Right lobe of liver (tissue), 6 donors: Measurements from ENCODE around the gene KLF16. TPM values are rescaled to one million over a fixed set of nuclear protein-coding genes. Genes with fewer than 3 reads are reported as not detected.

Experiments
- ATAC-seq, 4 donors: fragments of 200-7000 bp; cut with Tn5 transposase; one replicate each; pipeline ENCODE4 v1.9.1; 2020; ENCODE audit warnings: mild to moderate bottlenecking in 4 of 4, moderate library complexity in 4 of 4
- DNase-seq, 3 donors: peaks; one replicate each; pipeline ENCODE4 v3.0.0-alpha.2; 2020
- H3K27ac ChIP-seq, 3 donors: fragments of 200-600 bp; one replicate each; pipeline ENCODE4 v1.8.0; 2022
- H3K27me3 ChIP-seq, 2 donors: fragments of 200-600 bp; one replicate each; pipeline ENCODE4 v1.8.0; 2022
- H3K36me3 ChIP-seq, 4 donors: fragments of 200-600 bp; sonication (generic) in 1 of 4; one replicate each; pipeline versions ENCODE4 v1.5.1 to v1.8.0; 2017 to 2022; ENCODE audit warnings: control low read depth in 1 of 4
- H3K4me1 ChIP-seq, 4 donors: fragments of 200-600 bp; sonication (generic) in 1 of 4; one replicate each; pipeline versions ENCODE4 v1.5.1 to v1.8.0; 2017 to 2022; ENCODE audit warnings: control low read depth in 1 of 4
- H3K4me3 ChIP-seq, 3 donors: fragments of 200-600 bp; one replicate each; pipeline ENCODE4 v1.8.0; 2022
- H3K9me3 ChIP-seq, 4 donors: fragments of 200-600 bp; sonication (generic) in 1 of 4; one replicate each; pipeline versions ENCODE4 v1.5.1 to v1.8.0; 2017 to 2022; ENCODE audit warnings: control low read depth in 1 of 4
- CTCF ChIP-seq, 4 donors: fragments of 200-600 bp in 3 of 4; fragments of 450-650 bp in 1 of 4; IDR thresholded peaks; one replicate each; pipeline versions ENCODE4 v1.5.1 to v1.8.0; 2016 to 2022; ENCODE audit warnings: antibody characterized with exemption in 4 of 4, mild to moderate bottlenecking in 2 of 4
- POLR2A ChIP-seq: fragments of 450-650 bp; IDR thresholded peaks from one replicate; pipeline ENCODE4 v1.6.1; 2017; ENCODE audit warnings: antibody characterized with exemption, mild to moderate bottlenecking
- WGBS: methylation state at CpG from one replicate; pipeline ENCODE4 v1.1.6; 2018; ENCODE audit warnings: low coverage, low lambda C conversion rate; ENCODE audit not compliant: insufficient coverage; ENCODE audit errors: missing lambda C conversion rate; 5-methylcytosine and 5-hydroxymethylcytosine counted together
- intact Hi-C, 2 donors: fragments of 100-400 bp; cut with DNase I; formaldehyde crosslinking; loops; one replicate each; pipeline versions ENCODE4 v1.11.2 to v1.14.1; 2022
- total RNA-seq, 6 experiments: library from RNA; depleted of rRNA in 2 of 6; stranded (reverse); fragments of >200 nt in 2 of 6; fragmentation: NEBNext Ultra II Directional in 3 of 6; extraction: Animal tissue kit (Norgen Biotek cat#: 25700) in 3 of 6; gene quantifications; one replicate each; pipeline versions ENCODE4 v1.1.0 to v1.2.4, GENCODE V29; 2016 to 2023
- donor health status: DM: no; HTN: yes; CAD: no.
- donor health status: DM: no; HTN: no; CAD: no.
- donor health status: DM: no; HTN: no; CAD: no.
- donor health status: DM: no; HTN: yes; CAD: no.
- donor health status: DM: no; HTN: yes; CAD: no.

The KLF16 gene
- total RNA-seq, 6 experiments from 2014 or later = 9.9 to 23.6 (median 10.8) TPM

DNA sequence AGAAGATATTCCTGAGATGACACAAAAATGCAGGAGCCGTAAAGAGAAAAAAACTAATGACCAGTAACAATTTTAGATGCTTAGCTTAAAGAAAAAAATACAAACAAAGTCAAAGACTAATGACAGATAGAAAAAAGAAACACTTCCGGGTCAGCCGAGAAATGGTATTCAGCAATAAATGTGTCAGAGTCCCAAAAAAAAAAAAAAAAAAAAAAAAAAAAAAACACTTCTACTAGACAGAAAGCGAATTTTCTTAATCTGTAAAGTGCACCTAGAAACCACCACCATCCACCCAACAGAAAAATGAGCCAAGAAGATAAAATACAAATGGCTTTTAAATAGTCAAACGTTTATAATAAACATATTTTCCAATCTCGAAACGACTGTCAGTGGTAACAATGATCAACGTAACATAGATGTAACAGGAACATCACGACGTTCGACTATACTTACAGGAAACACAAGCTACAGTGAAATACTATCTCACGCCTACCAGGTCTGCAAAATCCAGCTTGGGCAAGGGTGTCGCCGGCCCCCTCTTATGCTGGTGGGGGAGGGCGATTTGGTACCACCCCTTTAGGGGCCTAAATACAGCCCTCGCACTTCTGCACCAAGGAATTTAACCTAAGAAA, 11.3 kb upstream of the KLF16 start:
- intact Hi-C loops = no loop called here
- no peak for DNase-seq
- Histone ChIP-seq H3K4me3 (peak overlapping the region; percentile 85 to 99 (median 96)), H3K4me1 (peaks cover 0 to 53% (median 27%) of the 10 kb centered on the region in 4 donors), H3K27me3 (no peaks in the 10 kb centered on the region), H3K9me3 (no peaks in the 10 kb centered on the region), H3K27ac (peak overlapping the region; percentile 90 to 96 (median 92)), H3K36me3 (no peaks in the 10 kb centered on the region)
- ATAC-seq = no peak
- no peak for TF ChIP-seq POLR2A
- TF ChIP-seq CTCF (IDR thresholded peaks at IDR 0.05) = no peak
- WGBS = 0% methylated on average over 16 of the region's 16 CpGs

- H3K9me3 ChIP-seq = no peaks in the 10 kb centered on the region
- no peaks in the 10 kb centered on the region for H3K27me3 ChIP-seq
- DNase-seq (peak in 2 of 3 donors; percentile 61 to 76), ATAC-seq (peak; percentile 9 to 26 (median 18))
- 21% methylated on average over 15 of the region's 29 CpGs for WGBS
- no peak for TF ChIP-seq CTCF (IDR thresholded peaks at IDR 0.05)
- no peak for TF ChIP-seq POLR2A
- intact Hi-C loops = no loop called here
- peak overlapping the region; percentile 90 to 96 (median 92) for H3K27ac ChIP-seq
- H3K36me3 ChIP-seq = no peaks in the 10 kb centered on the region
- peak overlapping the region; percentile 85 to 99 (median 96) for H3K4me3 ChIP-seq
- H3K4me1 ChIP-seq = peaks cover 0 to 58% (median 27%) of the 10 kb centered on the region in 4 donors
Measured at GRCh38 chr19:1873524-1874473, 10.4 kb upstream of the KLF16 start.

GRCh38 chr19:1872807-1873523, 9.6 kb upstream of the KLF16 start:
- intact Hi-C loops = no loop called here
- 93% methylated on average over 3 of the region's 25 CpGs for WGBS

More at GRCh38 chr19:1872807-1873523, 9.6 kb upstream of the KLF16 start:
- H3K36me3 ChIP-seq = no peaks in the 10 kb centered on the region
- ATAC-seq = peak in 1 of 4 donors; percentile 0
- H3K27ac ChIP-seq = peak overlapping the region; percentile 90 to 96 (median 92)
- no peaks in the 10 kb centered on the region for H3K27me3 ChIP-seq
- TF ChIP-seq CTCF (IDR thresholded peaks at IDR 0.05) (no peak), POLR2A (no peak)
- no peak for DNase-seq
- peak overlapping the region; percentile 4 to 99 (median 85) for H3K4me3 ChIP-seq
- no peaks in the 10 kb centered on the region for H3K9me3 ChIP-seq
- H3K4me1 ChIP-seq = peaks cover 0 to 58% (median 27%) of the 10 kb centered on the region in 4 donors
